Stimulated activated CD4-positive, alpha-beta T cell treated with anti-CD3 and anti-CD28 coated beads, TNF-alpha, amount 100 ng/mL, for 48 hours (primary cell): ENCODE measurements around the gene ACAD10.
"Not testable (repeated sequence)": the region's sequence is repeated elsewhere in the genome, so short reads cannot be mapped to it uniquely, and the experiment has no call there.

Source experiments
- DNase-seq, 3 donors: peaks; one replicate each; pipeline ENCODE4 v3.0.0-alpha.2; 2020; ENCODE audit warnings: low read depth in 3 of 3

ACAD10 gene

GRCh38 chr12:111687255-111687654, 1.4 kb downstream of the ACAD10 start:
- DNase-seq = no peak

DNA sequence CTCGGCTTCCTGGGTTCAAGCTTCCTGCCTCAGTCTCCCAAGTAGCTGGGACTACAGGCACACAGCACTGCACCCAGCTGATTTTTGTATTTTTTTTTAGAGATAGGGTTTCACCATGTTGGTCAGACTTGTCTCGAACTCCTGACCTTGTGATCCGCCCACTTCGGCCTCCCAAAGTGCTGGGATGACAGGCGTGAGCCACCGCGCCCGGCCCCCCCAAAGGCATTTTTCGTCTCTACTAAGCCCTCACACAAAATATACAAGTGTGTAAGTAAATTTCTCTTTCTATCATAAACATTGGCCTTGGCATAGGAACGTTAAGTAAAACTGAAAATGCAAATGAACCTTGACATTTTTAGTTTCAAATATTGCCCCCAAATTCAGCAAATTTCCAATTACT, 2.1 kb downstream of the ACAD10 start:
- DNase-seq = no peak

GRCh38 chr12:111691262-111691661, 5.4 kb downstream of the ACAD10 start:
- DNase-seq = no peak

GRCh38 chr12:111692575-111693210, 6.8 kb downstream of the ACAD10 start:
- no peak for DNase-seq

DNA sequence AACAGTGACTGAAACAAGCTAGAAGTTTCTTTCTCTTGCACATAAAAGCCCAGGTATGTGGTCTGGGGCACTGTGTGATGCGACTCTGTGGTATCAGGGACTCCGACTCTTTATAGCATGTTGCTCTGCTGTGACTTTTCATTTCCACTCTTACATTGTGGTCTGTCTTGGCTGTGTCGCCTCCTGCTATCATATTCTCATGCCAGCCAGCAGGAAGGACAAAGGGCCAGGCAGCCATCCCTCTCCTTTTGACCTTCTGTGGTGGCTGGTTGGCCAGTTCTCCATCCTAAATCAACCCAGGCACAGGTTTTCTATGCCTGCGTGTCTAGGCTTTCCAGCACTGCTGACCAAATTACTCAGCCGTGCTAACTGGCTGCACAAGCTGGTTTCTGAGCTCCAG, 8.0 kb downstream of the ACAD10 start:
- DNase-seq = no peak

GRCh38 chr12:111699962-111700361, 14.1 kb downstream of the ACAD10 start:
- no peak for DNase-seq

- DNase-seq = no peak
Observed at GRCh38 chr12:111705672-111706071, 19.8 kb downstream of the ACAD10 start.

GRCh38 chr12:111706145-111706544, 20.3 kb downstream of the ACAD10 start:
- DNase-seq = no peak

DNA sequence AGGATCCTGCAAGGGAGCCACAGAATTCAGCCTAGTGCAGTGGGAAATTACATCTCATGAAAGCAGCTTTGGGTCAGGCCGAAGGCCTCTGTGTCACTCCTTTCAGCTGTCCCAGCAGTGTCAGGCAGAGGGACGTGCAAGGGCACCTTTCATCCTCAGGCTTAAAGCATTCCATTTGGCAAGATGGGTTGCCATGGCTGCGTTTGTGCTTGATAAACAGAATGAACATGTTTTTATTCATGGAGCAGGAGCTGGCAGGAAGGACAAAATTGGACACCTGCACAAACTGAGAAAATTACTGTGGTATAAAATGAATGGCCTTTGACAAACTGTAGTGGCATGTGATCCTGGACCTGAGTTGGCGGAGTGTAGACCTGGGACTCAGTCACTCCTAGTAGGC, 29.4 kb downstream of the ACAD10 start:
- no peak for DNase-seq

DNA sequence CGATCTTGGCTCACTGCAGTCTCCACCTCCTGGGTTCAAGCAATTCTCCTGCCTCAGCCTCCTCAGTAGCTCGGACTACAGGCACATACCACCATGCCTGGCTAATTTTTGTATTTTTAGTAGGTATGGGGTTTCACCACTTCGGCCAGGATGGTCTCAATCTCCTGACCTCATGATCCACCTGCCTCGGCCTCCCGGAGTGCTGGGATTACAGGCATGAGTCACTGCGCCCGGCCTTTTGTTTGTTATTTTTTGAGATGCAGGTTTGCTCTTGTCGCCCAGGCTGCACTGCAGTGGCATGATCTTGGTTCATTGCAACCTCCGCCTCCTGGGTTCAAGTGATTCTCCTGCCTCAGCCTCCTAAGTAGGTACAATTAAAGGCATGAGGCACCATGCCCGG, 33.5 kb downstream of the ACAD10 start:
- DNase-seq = not testable (repeated sequence)

DNA sequence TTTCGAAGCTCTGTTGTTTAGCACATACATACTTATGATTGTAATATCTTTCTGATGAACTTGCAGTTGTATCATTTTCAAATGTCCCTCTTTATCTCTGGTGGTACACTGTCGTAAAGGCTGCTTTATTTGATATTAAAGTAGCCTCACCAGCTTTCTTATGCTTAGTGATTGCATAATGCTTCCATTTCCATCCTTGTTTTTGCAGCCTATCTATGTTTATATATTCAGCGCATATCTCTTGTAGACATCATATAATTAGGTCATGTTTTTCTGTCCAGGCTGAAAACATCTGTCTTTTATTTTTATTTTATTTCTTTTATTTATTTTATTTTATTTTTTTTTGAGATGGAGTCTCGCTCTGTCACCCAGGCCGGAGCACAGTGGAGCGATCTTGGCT, 34.6 kb downstream of the ACAD10 start:
- DNase-seq = no peak

GRCh38 chr12:111723646-111724360, 38.0 kb downstream of the ACAD10 start:
- not testable (repeated sequence) for DNase-seq

DNA sequence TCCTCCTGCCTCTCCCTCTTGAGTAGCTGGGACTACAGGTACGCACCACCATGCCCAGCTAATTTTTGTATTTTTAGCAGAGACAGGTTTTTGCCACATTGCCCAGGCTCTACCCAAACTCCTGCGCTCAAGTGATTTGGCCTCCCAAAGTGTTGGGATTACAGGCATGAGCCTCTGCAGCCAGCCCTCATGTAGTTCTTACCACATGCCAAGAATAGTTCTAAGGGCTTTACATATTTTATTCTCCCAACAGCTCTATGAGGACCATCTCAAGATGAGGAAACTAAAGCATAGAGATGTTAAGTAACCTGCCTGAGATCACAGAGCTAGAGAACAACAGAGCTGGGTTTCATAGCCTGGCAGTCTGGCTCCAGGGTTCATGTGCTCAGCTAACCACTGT, 42.9 kb downstream of the ACAD10 start:
- DNase-seq = no peak

DNA sequence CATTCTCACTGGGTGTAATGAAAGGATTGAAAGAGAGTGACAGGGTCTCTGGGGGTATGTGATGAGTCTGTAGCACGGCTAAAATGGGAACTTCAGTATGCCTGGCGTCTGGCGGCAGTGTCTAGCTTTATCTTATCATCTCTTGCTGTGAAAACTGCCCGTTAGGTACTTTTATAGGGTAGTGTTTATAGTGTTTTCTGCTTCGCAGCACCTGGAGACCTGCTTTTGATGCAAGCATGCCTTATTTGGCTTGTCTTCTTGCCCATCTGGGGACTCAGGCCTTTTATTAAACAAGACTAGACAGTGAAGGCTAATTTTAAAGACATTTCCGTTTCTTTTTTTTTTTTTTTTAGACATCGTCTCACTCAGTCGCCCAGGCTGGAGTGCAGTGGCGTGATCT, 44.6 kb downstream of the ACAD10 start:
- no peak for DNase-seq

DNA sequence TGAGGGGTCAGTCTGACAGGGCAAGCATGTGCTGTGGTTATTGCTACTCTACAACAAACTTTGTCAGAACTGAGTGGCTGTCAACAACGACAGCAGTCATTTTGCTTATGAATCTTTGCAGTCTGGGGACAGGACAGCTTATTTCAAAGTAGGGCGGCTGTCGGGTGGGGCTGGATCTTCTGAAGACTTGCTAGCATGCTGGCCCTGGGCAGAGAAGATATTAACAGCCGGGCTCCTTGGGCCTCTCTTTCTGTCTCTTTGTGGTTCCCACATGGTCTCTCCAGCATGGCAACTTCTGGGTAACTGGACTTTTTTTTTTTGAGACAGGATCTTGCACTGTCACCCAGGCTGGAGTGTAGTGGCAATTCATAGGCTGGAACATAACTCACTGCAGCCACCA, 46.9 kb downstream of the ACAD10 start:
- no peak for DNase-seq

GRCh38 chr12:111733340-111733915, 47.6 kb downstream of the ACAD10 start:
- DNase-seq = no peak

- DNase-seq = not testable (repeated sequence)
Observed at GRCh38 chr12:111739524-111739923, 53.7 kb downstream of the ACAD10 start.

DNA sequence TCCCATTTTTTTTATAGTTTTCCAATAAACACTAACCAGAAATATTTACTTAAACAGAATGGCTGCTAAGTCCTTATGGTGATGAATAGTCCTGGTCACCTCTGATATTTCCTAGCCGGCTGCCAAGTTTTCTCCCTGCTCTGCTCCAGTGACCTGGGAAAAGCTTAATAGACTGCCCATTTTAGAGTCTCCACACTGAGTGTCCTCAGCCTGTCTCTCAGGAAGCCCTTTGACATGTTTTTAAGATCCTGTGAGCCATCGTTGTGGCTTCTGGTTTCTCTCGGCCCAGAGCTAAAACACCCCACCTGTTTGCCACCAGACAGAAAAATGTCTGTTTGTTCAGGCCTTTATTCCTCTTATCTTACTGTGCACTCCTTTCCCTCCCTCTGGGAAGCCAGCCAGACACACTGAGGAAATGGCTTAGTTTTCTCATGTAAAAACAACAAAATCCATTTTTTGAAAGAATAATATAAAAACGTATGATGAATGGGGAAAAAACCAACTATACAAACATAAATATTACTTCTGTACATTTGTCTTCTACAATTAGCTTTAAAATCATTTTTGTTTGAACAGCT, 55.5 kb downstream of the ACAD10 start:
- DNase-seq = no peak

- DNase-seq = no peak
Observed at GRCh38 chr12:111745211-111745610, 59.4 kb downstream of the ACAD10 start.

DNA sequence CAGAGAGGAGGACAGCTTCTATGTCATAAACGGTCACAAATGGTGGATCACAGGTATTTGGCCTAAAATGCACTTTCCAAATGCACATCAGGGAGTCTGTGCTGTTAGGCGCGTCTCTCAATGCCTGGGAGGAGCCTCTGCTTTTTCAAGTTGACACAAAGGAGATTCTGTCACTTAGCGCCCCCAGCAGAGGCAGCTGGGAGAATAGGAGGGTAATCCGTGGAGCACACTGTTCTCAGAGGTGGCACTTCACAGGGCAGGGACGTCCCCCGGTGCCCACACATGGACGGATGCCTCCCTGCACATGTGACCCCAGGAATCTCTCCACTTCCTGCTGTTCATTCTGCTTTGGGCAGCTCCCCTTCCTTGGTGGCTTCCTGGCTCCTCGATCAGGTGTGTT, 61.5 kb downstream of the ACAD10 start:
- no peak for DNase-seq

GRCh38 chr12:111748151-111748672, 62.4 kb downstream of the ACAD10 start:
- DNase-seq = no peak

- no peak for DNase-seq
Observed at GRCh38 chr12:111748867-111749266, 63.0 kb downstream of the ACAD10 start.

GRCh38 chr12:111749391-111749790, 63.5 kb downstream of the ACAD10 start:
- no peak for DNase-seq
